Stimulated activated naive CD4-positive, alpha-beta T cell (primary cell): ENCODE measurements around the gene RAD51B.

Source experiments
- DNase-seq, 6 experiments: peaks; one replicate each; lab custom pipeline; 2025; lab: John Stamatoyannopoulos, UW

The RAD51B gene

GRCh38 chr14:68466491-68466977, 647.0 kb downstream of the RAD51B start:
- DNase-seq: no peak

- DNase-seq: no peak
These were observed 647.8 kb downstream of the RAD51B start for GRCh38 chr14:68467425-68467824.

GRCh38 chr14:68468437-68469207, 649.0 kb downstream of the RAD51B start:
- DNase-seq: no peak

GRCh38 chr14:68469208-68469713, 649.7 kb downstream of the RAD51B start:
- DNase-seq: no peak

GRCh38 chr14:68470361-68470760, 650.8 kb downstream of the RAD51B start:
- DNase-seq: no peak

GRCh38 chr14:68471029-68471963, 651.7 kb downstream of the RAD51B start:
- no peak for DNase-seq

GRCh38 chr14:68471964-68472508, 652.5 kb downstream of the RAD51B start:
- no peak for DNase-seq

- no peak for DNase-seq
These were observed 653.5 kb downstream of the RAD51B start for GRCh38 chr14:68473069-68473468.

- DNase-seq: no peak
These were observed 654.2 kb downstream of the RAD51B start for GRCh38 chr14:68473794-68474193.

GRCh38 chr14:68474741-68475140, 655.2 kb downstream of the RAD51B start:
- no peak for DNase-seq

- DNase-seq: no peak
These were observed 656.2 kb downstream of the RAD51B start for GRCh38 chr14:68475802-68476201.

GRCh38 chr14:68476212-68477109, 656.9 kb downstream of the RAD51B start:
- DNase-seq: no peak

GRCh38 chr14:68477110-68477455, 657.5 kb downstream of the RAD51B start:
- no peak for DNase-seq

GRCh38 chr14:68477461-68478085, 658.0 kb downstream of the RAD51B start:
- no peak for DNase-seq

GRCh38 chr14:68479247-68479646, 659.7 kb downstream of the RAD51B start:
- DNase-seq: no peak

GRCh38 chr14:68482018-68482417, 662.4 kb downstream of the RAD51B start:
- no peak for DNase-seq

- no peak for DNase-seq
These were observed 663.3 kb downstream of the RAD51B start for GRCh38 chr14:68482772-68483395.

GRCh38 chr14:68486033-68486732, 666.6 kb downstream of the RAD51B start:
- DNase-seq: no peak

GRCh38 chr14:68486809-68487208, 667.2 kb downstream of the RAD51B start:
- no peak for DNase-seq
